Measurements from ENCODE around the gene TFIP11. TPM values are rescaled to one million over a fixed set of nuclear protein-coding genes. Genes with fewer than 3 reads are reported as not detected.

TFIP11 gene
- total and polyA plus RNA-seq, 10 of the 15 experiments (the other 5 are each of a cell fraction or from before 2014, with no cell fraction given) = 14.2 to 43.3 (median 31.9) TPM

DNA sequence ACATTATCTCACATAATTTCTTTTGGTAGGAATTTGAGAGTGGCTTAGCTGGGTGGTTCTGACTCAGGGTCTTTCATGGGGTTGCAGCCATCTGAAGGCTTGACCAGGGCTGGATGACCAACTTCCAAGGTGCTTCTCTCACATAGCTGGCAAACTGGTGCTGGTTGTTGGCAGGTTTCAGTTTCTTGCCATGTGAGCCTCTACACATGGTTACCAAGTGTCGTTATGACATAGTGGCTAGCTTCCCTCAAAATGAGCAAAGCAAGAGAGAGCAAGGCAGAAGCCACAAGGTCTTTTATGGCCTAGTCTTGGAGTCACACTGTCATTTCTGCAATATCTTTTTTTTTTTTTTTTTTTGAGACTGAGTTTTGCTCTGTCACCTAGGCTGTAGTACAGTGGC is 4.2 kb upstream of the TFIP11 start (continued):
- TF ChIP-seq, protein P1, sequence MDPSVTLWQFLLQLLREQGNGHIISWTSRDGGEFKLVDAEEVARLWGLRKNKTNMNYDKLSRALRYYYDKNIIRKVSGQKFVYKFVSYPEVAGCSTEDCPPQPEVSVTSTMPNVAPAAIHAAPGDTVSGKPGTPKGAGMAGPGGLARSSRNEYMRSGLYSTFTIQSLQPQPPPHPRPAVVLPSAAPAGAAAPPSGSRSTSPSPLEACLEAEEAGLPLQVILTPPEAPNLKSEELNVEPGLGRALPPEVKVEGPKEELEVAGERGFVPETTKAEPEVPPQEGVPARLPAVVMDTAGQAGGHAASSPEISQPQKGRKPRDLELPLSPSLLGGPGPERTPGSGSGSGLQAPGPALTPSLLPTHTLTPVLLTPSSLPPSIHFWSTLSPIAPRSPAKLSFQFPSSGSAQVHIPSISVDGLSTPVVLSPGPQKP (IDR thresholded peaks at IDR 0.05; ENCODE audit: low read depth, low read length) = no peak
- TF ChIP-seq PAX8 (IDR thresholded peaks at IDR 0.05) = no peak
- no peak for TF ChIP-seq EP300 (IDR thresholded peaks at IDR 0.05; ENCODE audit: borderline replicate concordance in 1 of 2, control insufficient read depth in 1 of 2, low read depth in 2 of 2, low read length in 2 of 2)
- no peak for TF ChIP-seq HDAC2 (IDR thresholded peaks at IDR 0.05)
- no peak for TF ChIP-seq RELA (IDR thresholded peaks at IDR 0.05; ENCODE audit: borderline replicate concordance, partially characterized antibody)
- no peak for TF ChIP-seq POLR2AphosphoS2 (IDR thresholded peaks at IDR 0.05; ENCODE audit: low read depth, low read length)
- no peak for TF ChIP-seq MTA2 (IDR thresholded peaks at IDR 0.05; ENCODE audit: low read depth)
- TF ChIP-seq FOXK2 (IDR thresholded peaks at IDR 0.05) = no peak
- TF ChIP-seq ZNF217 (IDR thresholded peaks at IDR 0.05) = no peak
- no peak for TF ChIP-seq MXI1 (IDR thresholded peaks at IDR 0.05; ENCODE audit: low read depth, low read length)
- TF ChIP-seq BACH1 (IDR thresholded peaks at IDR 0.05; ENCODE audit: borderline replicate concordance) = no peak

DNA sequence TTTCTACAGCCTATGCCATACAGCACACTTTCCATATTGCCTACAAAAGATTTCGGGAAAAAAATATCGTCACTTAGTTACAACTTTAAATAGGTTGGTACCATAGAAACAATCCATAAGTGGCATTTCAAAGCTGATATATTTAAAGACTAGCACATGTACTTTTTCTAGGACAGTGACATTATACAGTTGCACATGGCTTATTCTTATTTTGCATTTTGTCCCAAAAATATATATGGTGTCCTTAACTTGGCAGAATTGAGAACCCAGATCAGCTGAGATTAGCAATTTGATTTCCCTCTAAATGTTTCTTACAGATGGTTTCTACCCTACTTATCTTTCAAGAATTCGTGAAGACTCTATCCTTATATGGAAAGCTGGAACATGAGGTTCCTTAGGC is 3.7 kb upstream of the TFIP11 start:
- H3K79me2 ChIP-seq (ENCODE audit: control insufficient read depth, insufficient read depth, low read length) = peaks cover 26% of the 10 kb centered on the region
- H3K4me3 ChIP-seq = no peak overlapping the region
- no peak for FAIRE-seq
- in situ Hi-C loops (cut with MboI) = no loop called here
- ChIA-PET POLR2A (interaction anchor here (0.9 kb wide), 1 partner anchor 21 kb away, joined by 6 read pairs; no protein-coding TSS in a partner anchor), RAD21 (ENCODE audit: unreplicated experiment) (no interaction called here), SMC1A (ENCODE audit: uncharacterized antibody, unreplicated experiment) (interaction anchor here (0.7 to 1.3 kb wide), 3 partner anchors 10 to 27 kb away, joined by 3 to 5 read pairs (median 3); no protein-coding TSS in a partner anchor), CTCF (interaction anchor here (0.8 to 1.5 kb wide), 3 partner anchors 12 to 117 kb away, joined by 3 to 7 read pairs (median 4); no protein-coding TSS in a partner anchor)
- no peaks in the 10 kb centered on the region for H3K36me3 ChIP-seq (ENCODE audit: control insufficient read depth in 2 of 2, insufficient read depth in 2 of 2, low read length in 1 of 2)
- H4K20me1 ChIP-seq (ENCODE audit: control insufficient read depth, insufficient read depth) = no peaks in the 10 kb centered on the region
- no peak overlapping the region for H3K9ac ChIP-seq (ENCODE audit: control insufficient read depth, insufficient read depth, low read length)
- 67% methylated on average over 3 of the region's 3 CpGs for WGBS (ENCODE audit: insufficient coverage, insufficient replicate concordance, low lambda C conversion rate, missing lambda C conversion rate)
- H2AFZ ChIP-seq (ENCODE audit: control insufficient read depth, low read depth, low read length) = no peak overlapping the region
- H3K27ac ChIP-seq (ENCODE audit: control insufficient read depth, insufficient read depth) = no peak overlapping the region
- H3K9me3 ChIP-seq (replicated peaks; ENCODE audit: control insufficient read depth, insufficient read depth, low read length) = no peaks in the 10 kb centered on the region
- DNase-seq (ENCODE audit: low read depth, low spot score) = no peak
- no peak overlapping the region for H3K4me2 ChIP-seq (ENCODE audit: control insufficient read depth, insufficient read depth)
- H3K4me1 ChIP-seq (ENCODE audit: control insufficient read depth, insufficient read depth, low read length) = no peaks in the 10 kb centered on the region
- BruUV-seq (replicated peaks) = no TSS peak
- intact Hi-C loops (cut with micrococcal nuclease; ENCODE audit: unreplicated experiment) = no loop called here
- no peak for TF ChIP-seq ATF7 (IDR thresholded peaks at IDR 0.05; ENCODE audit: low read depth)
- no peak for TF ChIP-seq NBN (IDR thresholded peaks at IDR 0.05)
- no peak for TF ChIP-seq BHLHE40 (IDR thresholded peaks at IDR 0.05; ENCODE audit: borderline replicate concordance in 1 of 2, low read depth in 2 of 2, low read length in 1 of 2)
- no peak for TF ChIP-seq YY1 (IDR thresholded peaks at IDR 0.05; ENCODE audit: low read depth, low read length)
- H3K27me3 ChIP-seq (replicated peaks in 1 of 2; ENCODE audit: control insufficient read depth in 2 of 2, insufficient read depth in 2 of 2, low read length in 1 of 2) = no peaks in the 10 kb centered on the region
- no peak for ATAC-seq

Data from GM12878 (cell line).